Measurements from ENCODE around the gene IRF2.

The IRF2 gene

GRCh38 chr4:184423003-184423686 is 51.2 kb downstream of the IRF2 start:
- TF ChIP-seq CTCF (IDR thresholded peaks at IDR 0.05), result no peak
- H3K4me2 ChIP-seq (ENCODE audit: low read length), result no peak overlapping the region
- no peaks in the 10 kb centered on the region for H3K9me3 ChIP-seq (ENCODE audit: control insufficient read depth, low read length)
- peaks cover 5% of the 10 kb centered on the region for H3K79me2 ChIP-seq
- no peak overlapping the region for H3K4me3 ChIP-seq (ENCODE audit: low read depth, low read length)
- H3K9ac ChIP-seq, result no peak overlapping the region
- H3K4me1 ChIP-seq, result peaks cover 4% of the 10 kb centered on the region
- no peaks in the 10 kb centered on the region for H3K27me3 ChIP-seq (ENCODE audit: control insufficient read depth, insufficient read depth, low read length)
- H3K27ac ChIP-seq, result no peak overlapping the region
- no peak overlapping the region for H2AFZ ChIP-seq
- no peaks in the 10 kb centered on the region for H3K36me3 ChIP-seq (ENCODE audit: control insufficient read depth, insufficient read depth, low read length)

GRCh38 chr4:184422378-184422777 is 52.0 kb downstream of the IRF2 start:
- no peak overlapping the region for H3K9ac ChIP-seq
- no peaks in the 10 kb centered on the region for H3K4me1 ChIP-seq
- no peaks in the 10 kb centered on the region for H3K9me3 ChIP-seq (ENCODE audit: control insufficient read depth, low read length)
- no peaks in the 10 kb centered on the region for H3K27me3 ChIP-seq (ENCODE audit: control insufficient read depth, insufficient read depth, low read length)
- H3K79me2 ChIP-seq, result peaks cover 5% of the 10 kb centered on the region
- H3K27ac ChIP-seq, result no peak overlapping the region
- H3K36me3 ChIP-seq (ENCODE audit: control insufficient read depth, insufficient read depth, low read length), result no peaks in the 10 kb centered on the region
- H2AFZ ChIP-seq, result no peak overlapping the region
- H3K4me3 ChIP-seq (ENCODE audit: low read depth, low read length), result no peak overlapping the region
- no peak for TF ChIP-seq CTCF (IDR thresholded peaks at IDR 0.05)
- H3K4me2 ChIP-seq (ENCODE audit: low read length), result no peak overlapping the region

- H3K36me3 ChIP-seq (ENCODE audit: control insufficient read depth, insufficient read depth, low read length), result no peaks in the 10 kb centered on the region
- no peak for TF ChIP-seq CTCF (IDR thresholded peaks at IDR 0.05)
- no peak overlapping the region for H2AFZ ChIP-seq
- H3K9me3 ChIP-seq (ENCODE audit: control insufficient read depth, low read length), result no peaks in the 10 kb centered on the region
- no peak overlapping the region for H3K9ac ChIP-seq
- H3K79me2 ChIP-seq, result peaks cover 5% of the 10 kb centered on the region
- H3K27ac ChIP-seq, result no peak overlapping the region
- H3K4me1 ChIP-seq, result no peaks in the 10 kb centered on the region
- no peaks in the 10 kb centered on the region for H3K27me3 ChIP-seq (ENCODE audit: control insufficient read depth, insufficient read depth, low read length)
- no peak overlapping the region for H3K4me2 ChIP-seq (ENCODE audit: low read length)
- H3K4me3 ChIP-seq (ENCODE audit: low read depth, low read length), result no peak overlapping the region
These were observed 52.7 kb downstream of the IRF2 start for GRCh38 chr4:184421533-184422155.

- no peak overlapping the region for H3K4me3 ChIP-seq (ENCODE audit: low read depth, low read length)
- no peaks in the 10 kb centered on the region for H3K9me3 ChIP-seq (ENCODE audit: control insufficient read depth, low read length)
- H3K4me2 ChIP-seq (ENCODE audit: low read length), result no peak overlapping the region
- no peaks in the 10 kb centered on the region for H3K4me1 ChIP-seq
- no peak for TF ChIP-seq CTCF (IDR thresholded peaks at IDR 0.05)
- no peaks in the 10 kb centered on the region for H3K27me3 ChIP-seq (ENCODE audit: control insufficient read depth, insufficient read depth, low read length)
- no peak overlapping the region for H2AFZ ChIP-seq
- peaks cover 5% of the 10 kb centered on the region for H3K79me2 ChIP-seq
- H3K27ac ChIP-seq, result no peak overlapping the region
- no peak overlapping the region for H3K9ac ChIP-seq
- no peaks in the 10 kb centered on the region for H3K36me3 ChIP-seq (ENCODE audit: control insufficient read depth, insufficient read depth, low read length)
These were observed 53.4 kb downstream of the IRF2 start for GRCh38 chr4:184420881-184421416.
